B cell (primary cell): ENCODE results near the gene UBQLN4. TPM values are rescaled to one million over a fixed set of nuclear protein-coding genes. Genes with fewer than 3 reads are reported as not detected.

Source experiments
- ATAC-seq: fragments of 200-7000 bp; cut with Tn5 transposase; one replicate; pipeline ENCODE4 v1.10.0; 2021; ENCODE audit warnings: low read depth, mild to moderate bottlenecking, moderate number of reproducible peaks, moderate library complexity
- CTCF ChIA-PET: fragments of 350-600 bp; sonication (Branson Sonifier 250); formaldehyde crosslinking; loops from one replicate; lab custom pipeline; 2021; ENCODE audit warnings: antibody characterized with exemption, inconsistent platforms; lab: Charles Lee
- POLR2A ChIA-PET: fragments of 350-600 bp; sonication (Branson Sonifier 250); formaldehyde crosslinking; loops from one replicate; lab custom pipeline; 2021; ENCODE audit warnings: antibody characterized with exemption; lab: Charles Lee
- DNase-seq: peaks from one replicate; pipeline ENCODE4 v3.0.0; 2013
- H2AFZ ChIP-seq: 2 replicates; pipeline ENCODE4 v1.6.1; 2012; ENCODE audit warnings: mild to moderate bottlenecking, low read depth, low read length; ENCODE audit not compliant: insufficient read depth, poor library complexity, severe bottlenecking
- H3K27ac ChIP-seq, 2 donors: 1 replicate in 1 of 2; 2 replicates in 1 of 2; pipeline ENCODE4 v1.5.1; 2012 to 2013; ENCODE audit warnings: low read length in 2 of 2, mild to moderate bottlenecking in 2 of 2, moderate library complexity in 1 of 2
- H3K27me3 ChIP-seq, 4 experiments: fragments of 200-600 bp in 1 of 4; sonication (generic) in 1 of 4; replicated peaks in 1 of 4; 1 replicate in 2 of 4; 2 replicates in 2 of 4; pipeline versions ENCODE4 v1.6.1 to v1.7.0; 2013 to 2016; ENCODE audit warnings: low read length in 3 of 4, mild to moderate bottlenecking in 2 of 4, mixed read lengths in 1 of 4, moderate library complexity in 1 of 4; ENCODE audit not compliant: insufficient read depth in 4 of 4, control insufficient read depth in 3 of 4; ENCODE audit errors: control extremely low read depth in 1 of 4
- H3K36me3 ChIP-seq, 2 experiments: replicated peaks in 1 of 2; 1 replicate in 1 of 2; 2 replicates in 1 of 2; pipeline versions ENCODE4 v1.6.1 to v1.7.1; 2013; ENCODE audit warnings: low read length in 1 of 2; ENCODE audit not compliant: insufficient read depth in 2 of 2, control insufficient read depth in 1 of 2; ENCODE audit errors: control extremely low read depth in 1 of 2, extremely low read depth in 1 of 2
- H3K4me1 ChIP-seq, 2 donors: fragments of 200-600 bp in 1 of 2; sonication (generic) in 1 of 2; 1 replicate in 1 of 2; 2 replicates in 1 of 2; pipeline versions ENCODE4 v1.5.1 to v1.6.1; 2013 to 2017; ENCODE audit warnings: low read length in 2 of 2; ENCODE audit not compliant: control insufficient read depth in 2 of 2, insufficient read depth in 2 of 2
- H3K4me2 ChIP-seq: replicated peaks from 2 replicates; pipeline ENCODE3; 2012; ENCODE audit warnings: mild to moderate bottlenecking, low read depth, low read length; ENCODE audit not compliant: poor library complexity, severe bottlenecking
- H3K4me3 ChIP-seq, 5 experiments: fragments of 200-600 bp in 1 of 5; sonication (generic) in 1 of 5; 1 replicate in 3 of 5; 2 replicates in 2 of 5; pipeline versions ENCODE4 v1.5.1 to v1.7.0; 2011 to 2016; ENCODE audit warnings: low read length in 4 of 5, mild to moderate bottlenecking in 4 of 5, low read depth in 2 of 5, control low read depth in 1 of 5, moderate library complexity in 1 of 5; ENCODE audit not compliant: insufficient read depth in 1 of 5; ENCODE audit errors: control extremely low read depth in 1 of 5, extremely low read depth in 1 of 5
- H3K79me2 ChIP-seq: fragments of 200-600 bp; sonication (generic); one replicate; pipeline ENCODE4 v1.6.0; 2016; ENCODE audit warnings: low read length; ENCODE audit not compliant: control insufficient read depth, insufficient read depth
- H3K9ac ChIP-seq: fragments of 200-600 bp; sonication (generic); 2 replicates; pipeline ENCODE4 v1.6.1; 2017; ENCODE audit warnings: mild to moderate bottlenecking, low read length, moderate library complexity
- H3K9me3 ChIP-seq, 3 donors: one replicate each; pipeline versions ENCODE4 v1.6.1 to v1.7.1; 2013; ENCODE audit warnings: low read length in 2 of 3; ENCODE audit not compliant: control insufficient read depth in 2 of 3, insufficient read depth in 1 of 3; ENCODE audit errors: control extremely low read depth in 1 of 3
- H4K20me1 ChIP-seq: 2 replicates; pipeline ENCODE4 v1.6.0; 2012; ENCODE audit warnings: mild to moderate bottlenecking, low read length; ENCODE audit not compliant: insufficient read depth, control insufficient read depth, poor library complexity, severe bottlenecking
- H3K27ac Mint-ChIP-seq: one replicate; pipeline ENCODE4 v1.8.0; 2021; ENCODE audit warnings: mixed read lengths
- H3K27me3 Mint-ChIP-seq: one replicate; pipeline ENCODE4 v1.8.0; 2021; ENCODE audit warnings: mixed read lengths
- H3K4me1 Mint-ChIP-seq: one replicate; pipeline ENCODE4 v1.8.0; 2021; ENCODE audit warnings: mixed read lengths
- H3K4me3 Mint-ChIP-seq: one replicate; pipeline ENCODE4 v1.8.0; 2021; ENCODE audit warnings: mixed read lengths
- H3K9me3 Mint-ChIP-seq: one replicate; pipeline ENCODE4 v1.8.0; 2022; ENCODE audit warnings: mixed read lengths; ENCODE audit not compliant: insufficient read depth
- EZH2 ChIP-seq: IDR thresholded peaks from 2 replicates; pipeline ENCODE4 v1.6.1; 2012; ENCODE audit warnings: borderline replicate concordance, low read depth, mild to moderate bottlenecking, moderate library complexity, low read length; ENCODE audit not compliant: insufficient read depth, poor library complexity, severe bottlenecking
- WGBS: methylation state at CpG from one replicate; pipeline ENCODE4 v1.1.5; 2013; ENCODE audit warnings: missing lambda C conversion rate; ENCODE audit not compliant: insufficient coverage; 5-methylcytosine and 5-hydroxymethylcytosine counted together
- intact Hi-C: fragments of 100-400 bp; cut with micrococcal nuclease; formaldehyde crosslinking; loops from one replicate; pipeline ENCODE4 v1.10.0; 2022
- polyA minus RNA-seq: library from RNA; depleted of rRNA, polyadenylated mRNA; stranded (reverse); fragments of >200 nt; gene quantifications from 2 replicates; pipeline ENCODE4 v1.2.3, GENCODE V29; 2012
- polyA plus RNA-seq: library from polyadenylated mRNA; depleted of rRNA; stranded (reverse); fragments of >200 nt; gene quantifications from 2 replicates; pipeline ENCODE4 v1.2.3, GENCODE V29; 2012
- total RNA-seq, 2 donors: library from RNA; stranded (reverse); fragments of 120-200 nt in 1 of 2; gene quantifications; 1 replicate in 1 of 2; 2 replicates in 1 of 2; pipeline versions ENCODE4 v1.2.3 to v1.2.4, GENCODE V29; 2013 to 2022
- TF ChIP-seq, protein P1 (sequence below): fragments of 200-600 bp; IDR thresholded peaks from one replicate; pipeline ENCODE4 v1.8.0; 2022; ENCODE audit warnings: antibody characterized with exemption, mild to moderate bottlenecking

Gene UBQLN4
- total RNA-seq (35.1 and 39.0 TPM in 2 replicates), polyA plus RNA-seq (20.9 and 24.1 TPM in 2 replicates), polyA minus RNA-seq (20.7 and 24.9 TPM in 2 replicates)
- 12.1 TPM for total RNA-seq (2013)

DNA sequence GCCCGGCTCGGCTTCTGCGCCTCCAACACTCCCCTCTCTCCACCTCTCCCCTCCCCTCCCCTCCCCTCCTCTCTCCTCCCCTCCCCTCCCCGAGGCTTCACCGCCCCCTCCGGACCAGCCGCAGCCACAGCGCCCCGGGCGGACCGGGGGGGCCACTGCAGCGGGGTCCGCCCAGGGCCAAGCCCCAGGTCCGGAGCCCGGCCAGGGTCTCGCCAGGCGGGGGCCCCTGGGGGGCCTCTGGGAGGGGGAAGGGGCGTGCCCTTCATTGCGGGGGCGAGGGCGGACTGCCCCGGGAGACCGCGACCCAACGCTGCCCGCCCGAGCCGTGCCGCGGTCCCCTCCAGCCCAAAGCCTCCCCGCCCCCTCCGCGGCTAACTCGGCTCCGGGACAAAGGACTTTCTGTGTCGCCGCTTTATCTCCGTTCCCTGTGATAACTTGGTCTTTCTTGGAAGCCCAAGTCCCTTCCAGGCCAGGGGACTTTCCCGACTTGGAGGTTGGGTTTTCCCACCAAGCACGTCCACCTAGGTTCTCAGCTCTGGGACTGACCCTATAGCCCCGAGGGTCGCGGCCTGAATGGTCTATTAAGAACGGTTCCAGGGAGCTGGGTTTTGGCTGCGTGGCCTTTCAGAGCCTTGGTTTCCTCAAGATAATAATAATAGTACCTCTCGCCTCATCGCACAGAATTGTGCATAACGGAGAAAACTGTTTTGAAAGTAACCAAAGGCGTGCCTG lies at the start of gene UBQLN4:
Gene UBQLN4, minus strand, starts transcription at position 31 of the 732 bp plus-strand sequence. CDS start 97 bp downstream, outside the sequence.
- no peaks in the 10 kb centered on the region for H4K20me1 ChIP-seq
- peak within 1 kb of the TSS; percentile 91 for H3K4me2 ChIP-seq
- no peaks in the 10 kb centered on the region for H3K9me3 ChIP-seq
- 0% methylated on average over 41 of the region's 49 CpGs for WGBS
- intact Hi-C loops = loop anchor here (1.0 to 5.0 kb wide), 8 partner anchors 28 to 782 kb away; partner anchors contain the start of genes ARHGEF2, CLK2, KHDC4 and MEX3A
- ChIA-PET POLR2A (interaction anchor here (0.6 to 0.7 kb wide), 3 partner anchors 29 to 110 kb away, joined by 3 to 4 read pairs (median 4); partner anchors contain the start of gene ARHGEF2), CTCF (interaction anchor here (0.6 to 1.0 kb wide), 4 partner anchors 58 to 229 kb away, joined by 3 to 5 read pairs (median 4); partner anchors contain the start of gene SMG5)
- H3K36me3 ChIP-seq = peaks cover 2 to 5% of the 10 kb centered on the region in 2 experiments
- H3K27ac ChIP-seq = peak within 1 kb of the TSS; percentile 77 to 85
- Mint-ChIP-seq H3K9me3 (no peaks in the 10 kb centered on the region), H3K27me3 (no peaks in the 10 kb centered on the region), H3K4me3 (peak within 1 kb of the TSS; percentile 92), H3K4me1 (peaks cover 32% of the 10 kb centered on the region), H3K27ac (peak within 1 kb of the TSS; percentile 92)
- H3K4me1 ChIP-seq = peaks cover 8 to 24% of the 10 kb centered on the region in 2 donors
- DNase-seq (peak; percentile 88), ATAC-seq (peak; percentile 75)
- peak within 1 kb of the TSS; percentile 94 for H2AFZ ChIP-seq
- H3K9ac ChIP-seq = peak within 1 kb of the TSS; percentile 79
- TF ChIP-seq, protein P1, sequence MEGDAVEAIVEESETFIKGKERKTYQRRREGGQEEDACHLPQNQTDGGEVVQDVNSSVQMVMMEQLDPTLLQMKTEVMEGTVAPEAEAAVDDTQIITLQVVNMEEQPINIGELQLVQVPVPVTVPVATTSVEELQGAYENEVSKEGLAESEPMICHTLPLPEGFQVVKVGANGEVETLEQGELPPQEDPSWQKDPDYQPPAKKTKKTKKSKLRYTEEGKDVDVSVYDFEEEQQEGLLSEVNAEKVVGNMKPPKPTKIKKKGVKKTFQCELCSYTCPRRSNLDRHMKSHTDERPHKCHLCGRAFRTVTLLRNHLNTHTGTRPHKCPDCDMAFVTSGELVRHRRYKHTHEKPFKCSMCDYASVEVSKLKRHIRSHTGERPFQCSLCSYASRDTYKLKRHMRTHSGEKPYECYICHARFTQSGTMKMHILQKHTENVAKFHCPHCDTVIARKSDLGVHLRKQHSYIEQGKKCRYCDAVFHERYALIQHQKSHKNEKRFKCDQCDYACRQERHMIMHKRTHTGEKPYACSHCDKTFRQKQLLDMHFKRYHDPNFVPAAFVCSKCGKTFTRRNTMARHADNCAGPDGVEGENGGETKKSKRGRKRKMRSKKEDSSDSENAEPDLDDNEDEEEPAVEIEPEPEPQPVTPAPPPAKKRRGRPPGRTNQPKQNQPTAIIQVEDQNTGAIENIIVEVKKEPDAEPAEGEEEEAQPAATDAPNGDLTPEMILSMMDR = peak; percentile 58
- no peak for TF ChIP-seq EZH2
- H3K79me2 ChIP-seq = peaks cover 12% of the 10 kb centered on the region
- no peaks in the 10 kb centered on the region for H3K27me3 ChIP-seq
- peak within 1 kb of the TSS; percentile 78 to 99 (median 96) for H3K4me3 ChIP-seq
